Heart left ventricle (tissue), 13 donors: ENCODE results near the gene PCBP3.

Experiments used
- POLR2A ChIP-seq, 2 donors: fragments of 450-650 bp; IDR thresholded peaks; one replicate each; pipeline ENCODE4 v1.6.1; 2017; ENCODE audit warnings: antibody characterized with exemption in 2 of 2, mild to moderate bottlenecking in 2 of 2, moderate library complexity in 2 of 2
- TF ChIP-seq, protein P1 (sequence below), 12 donors: fragments of 200-600 bp; sonication (generic) in 4 of 12; IDR thresholded peaks; one replicate each; pipeline versions ENCODE4 v1.5.0 to v1.8.0; 2018 to 2022; ENCODE audit warnings: antibody characterized with exemption in 12 of 12, mild to moderate bottlenecking in 5 of 12
- donor health status: ischemic (EF 13 %, LVEDD 7.1; RV severe dilation, severe dysfunction).
- donor health status: DM: no; HTN: yes; CAD: no.
- donor health status: DM: no; HTN: no; CAD: no.
- donor health status: ischemic (EF 25% LVEDD 6.9; RV normal size, moderate dysfunction).
- donor health status: ischemic (EF 25% LVEDD 5.7; RV mildly dilated, moderate dysfunction).
- donor health status: ischemic (EF 35%, LVEDD 5.7; RV mildly dilated, moderate dysfunction).
- donor health status: nonischemic (EF 11% LVEDD 7.7; RV severe dilation, severe dysfunction).
- donor health status: DM: yes; HTN: yes; CAD: no.
- donor health status: PGD.
- donor health status: ischemic (EF 29% LVEDD 5.4; RV normal size, mild dysfunction).
- donor health status: nonischemic (EF 23%, LVEDD 6.1; RV moderate dilation, normal function).

DNA sequence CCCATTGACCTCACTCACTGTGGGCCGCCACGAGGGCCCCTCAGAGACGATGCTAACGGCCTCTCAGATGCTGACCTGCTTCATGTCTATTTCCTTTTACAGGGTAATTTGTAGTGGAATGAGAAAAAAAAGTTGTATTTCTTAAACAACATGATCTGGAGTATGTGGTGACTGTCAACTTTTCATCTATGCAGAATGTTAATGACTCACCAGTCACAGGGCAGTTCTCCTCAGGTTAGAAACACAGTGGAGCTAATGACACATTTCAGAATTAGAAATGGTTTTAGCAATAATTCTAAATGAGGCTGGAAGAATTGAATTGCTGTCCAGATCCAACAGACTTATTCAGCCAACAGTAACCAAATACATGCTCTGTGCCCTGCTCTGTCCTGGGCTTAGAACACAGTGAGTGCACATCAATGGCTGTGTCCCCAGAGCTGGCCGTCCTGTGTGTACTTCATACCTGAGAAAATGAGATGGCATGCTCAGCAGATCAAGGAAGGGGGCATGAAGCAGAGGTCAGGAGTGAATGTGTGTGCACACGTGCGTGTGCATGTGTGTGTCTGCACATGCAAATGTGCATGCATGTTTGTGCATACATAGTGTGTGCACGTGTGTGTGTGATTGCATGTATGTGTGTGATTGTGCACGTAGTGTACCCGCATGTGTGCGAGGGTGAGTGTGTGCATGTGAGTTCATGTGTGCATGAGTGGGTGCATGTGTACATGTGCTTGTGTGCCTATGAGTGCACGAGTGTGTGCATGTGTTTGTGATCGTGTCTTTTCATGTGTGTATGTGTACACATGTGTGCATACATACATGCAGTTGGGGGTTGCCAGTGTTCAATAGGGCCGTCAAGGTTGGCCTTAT lies 145.3 kb downstream of the PCBP3 start:
- TF ChIP-seq, protein P1, sequence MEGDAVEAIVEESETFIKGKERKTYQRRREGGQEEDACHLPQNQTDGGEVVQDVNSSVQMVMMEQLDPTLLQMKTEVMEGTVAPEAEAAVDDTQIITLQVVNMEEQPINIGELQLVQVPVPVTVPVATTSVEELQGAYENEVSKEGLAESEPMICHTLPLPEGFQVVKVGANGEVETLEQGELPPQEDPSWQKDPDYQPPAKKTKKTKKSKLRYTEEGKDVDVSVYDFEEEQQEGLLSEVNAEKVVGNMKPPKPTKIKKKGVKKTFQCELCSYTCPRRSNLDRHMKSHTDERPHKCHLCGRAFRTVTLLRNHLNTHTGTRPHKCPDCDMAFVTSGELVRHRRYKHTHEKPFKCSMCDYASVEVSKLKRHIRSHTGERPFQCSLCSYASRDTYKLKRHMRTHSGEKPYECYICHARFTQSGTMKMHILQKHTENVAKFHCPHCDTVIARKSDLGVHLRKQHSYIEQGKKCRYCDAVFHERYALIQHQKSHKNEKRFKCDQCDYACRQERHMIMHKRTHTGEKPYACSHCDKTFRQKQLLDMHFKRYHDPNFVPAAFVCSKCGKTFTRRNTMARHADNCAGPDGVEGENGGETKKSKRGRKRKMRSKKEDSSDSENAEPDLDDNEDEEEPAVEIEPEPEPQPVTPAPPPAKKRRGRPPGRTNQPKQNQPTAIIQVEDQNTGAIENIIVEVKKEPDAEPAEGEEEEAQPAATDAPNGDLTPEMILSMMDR (IDR thresholded peaks at IDR 0.05): no peak
- no peak for TF ChIP-seq POLR2A (IDR thresholded peaks at IDR 0.05)
